Kidney tubule cell (primary cell): ENCODE measurements around the gene CAST.
A peak's percentile ranks its signal among the peaks of the same experiment; 100 is the strongest.
"Not testable (repeated sequence)": the region's sequence is repeated elsewhere in the genome, so short reads cannot be mapped to it uniquely, and the experiment has no call there.

Experiments used
- DNase-seq: peaks from one replicate; pipeline ENCODE4 v3.0.0-alpha.2; 2018; ENCODE audit warnings: low spot score

The CAST gene

GRCh38 chr5:96781031-96781971 is 119.1 kb downstream of the CAST start:
- DNase-seq, result peak; percentile 42

- DNase-seq, result no peak
These were observed 121.2 kb downstream of the CAST start for GRCh38 chr5:96783326-96783725.

GRCh38 chr5:96785326-96786109 is 123.3 kb downstream of the CAST start:
- no peak for DNase-seq

- peak; percentile 43 for DNase-seq
These were observed 126.1 kb downstream of the CAST start for GRCh38 chr5:96788112-96788749.

- no peak for DNase-seq
These were observed 127.7 kb downstream of the CAST start for GRCh38 chr5:96789794-96790330.

GRCh38 chr5:96790961-96791504 is 128.9 kb downstream of the CAST start:
- peak; percentile 58 for DNase-seq

- no peak for DNase-seq
These were observed 132.6 kb downstream of the CAST start for GRCh38 chr5:96794757-96795156.

- no peak for DNase-seq
These were observed 133.4 kb downstream of the CAST start for GRCh38 chr5:96795626-96796025.

GRCh38 chr5:96796434-96796833 is 134.3 kb downstream of the CAST start:
- DNase-seq, result no peak

GRCh38 chr5:96801718-96802117 is 139.5 kb downstream of the CAST start:
- DNase-seq, result not testable (repeated sequence)

GRCh38 chr5:96807075-96807654 is 145.0 kb downstream of the CAST start:
- peak; percentile 80 for DNase-seq

GRCh38 chr5:96808541-96808828 is 146.3 kb downstream of the CAST start:
- DNase-seq, result no peak

- no peak for DNase-seq
These were observed 146.8 kb downstream of the CAST start for GRCh38 chr5:96808868-96809558.

GRCh38 chr5:96809921-96810320 is 147.7 kb downstream of the CAST start:
- no peak for DNase-seq

- no peak for DNase-seq
These were observed 150.7 kb downstream of the CAST start for GRCh38 chr5:96812851-96813250.

GRCh38 chr5:96814041-96814440 is 151.9 kb downstream of the CAST start:
- no peak for DNase-seq

- peak; percentile 16 for DNase-seq
These were observed 154.3 kb downstream of the CAST start for GRCh38 chr5:96816411-96816939.

- no peak for DNase-seq
These were observed 154.8 kb downstream of the CAST start for GRCh38 chr5:96816991-96817390.

GRCh38 chr5:96817506-96817905 is 155.3 kb downstream of the CAST start:
- no peak for DNase-seq

GRCh38 chr5:96818125-96818788 is 156.1 kb downstream of the CAST start:
- peak; percentile 22 for DNase-seq
